Fibroblast of lung (primary cell): Measurements from ENCODE around the gene MIOS.

Experiments used
- CTCF ChIP-seq, 2 donors: IDR thresholded peaks in 1 of 2; conservative IDR thresholded peaks in 1 of 2; 1 replicate in 1 of 2; 2 replicates in 1 of 2; pipeline ENCODE4 v1.5.1; 2011 to 2012; ENCODE audit warnings: low read length in 2 of 2, control low read depth in 1 of 2, inconsistent platforms in 1 of 2, low read depth in 1 of 2, mild to moderate bottlenecking in 1 of 2
- EZH2 ChIP-seq: IDR thresholded peaks from 2 replicates; pipeline ENCODE4 v1.5.1; 2012; ENCODE audit warnings: low read length, control low read depth, mild to moderate bottlenecking; ENCODE audit errors: missing control alignments

- TF ChIP-seq EZH2 (no peak), CTCF (conservative IDR thresholded peaks at IDR 0.05 in 1 of 2, IDR thresholded peaks at IDR 0.05 in 1 of 2; ENCODE audit: low read depth in 1 of 2, low read length in 2 of 2) (no peak)
Measured at GRCh38 chr7:7614018-7614741, 47.5 kb downstream of the MIOS start.
